ENCODE data around the gene LIPT2. TPM values are rescaled to one million over a fixed set of nuclear protein-coding genes. Genes with fewer than 3 reads are reported as not detected.

Gene LIPT2
- total RNA-seq, 2 donors from 2014 or later: 3.9 to 4.4 TPM

DNA sequence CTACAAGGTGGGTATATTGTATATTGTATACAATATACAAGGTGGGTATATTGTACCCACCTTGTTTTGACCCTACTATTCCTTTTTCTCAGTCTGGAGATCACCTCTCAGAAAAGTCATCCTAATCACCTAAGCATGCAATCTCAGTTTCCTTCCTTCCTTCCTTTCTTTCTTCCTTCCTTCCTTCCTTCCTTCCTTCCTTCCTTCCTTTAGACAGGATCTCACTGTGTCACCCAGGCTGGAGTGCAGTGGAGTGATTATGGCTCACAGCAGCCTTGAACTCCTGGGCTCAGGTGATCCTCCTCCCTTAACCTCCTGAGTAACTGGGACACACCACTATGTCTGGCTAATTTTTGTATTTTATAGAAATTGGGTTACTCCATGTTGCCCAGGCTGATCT is 25.0 kb downstream of the LIPT2 start:
- Histone ChIP-seq H3K27ac (no peak overlapping the region), H3K9me3 (no peaks in the 10 kb centered on the region), H3K36me3 (no peaks in the 10 kb centered on the region), H3K9ac (ENCODE audit: low read depth in 2 of 2, low read length in 2 of 2) (no peak overlapping the region), H3K27me3 (no peaks in the 10 kb centered on the region), H3K4me1 (no peaks in the 10 kb centered on the region), H3K4me3 (no peak overlapping the region)
- TF ChIP-seq, protein P1, sequence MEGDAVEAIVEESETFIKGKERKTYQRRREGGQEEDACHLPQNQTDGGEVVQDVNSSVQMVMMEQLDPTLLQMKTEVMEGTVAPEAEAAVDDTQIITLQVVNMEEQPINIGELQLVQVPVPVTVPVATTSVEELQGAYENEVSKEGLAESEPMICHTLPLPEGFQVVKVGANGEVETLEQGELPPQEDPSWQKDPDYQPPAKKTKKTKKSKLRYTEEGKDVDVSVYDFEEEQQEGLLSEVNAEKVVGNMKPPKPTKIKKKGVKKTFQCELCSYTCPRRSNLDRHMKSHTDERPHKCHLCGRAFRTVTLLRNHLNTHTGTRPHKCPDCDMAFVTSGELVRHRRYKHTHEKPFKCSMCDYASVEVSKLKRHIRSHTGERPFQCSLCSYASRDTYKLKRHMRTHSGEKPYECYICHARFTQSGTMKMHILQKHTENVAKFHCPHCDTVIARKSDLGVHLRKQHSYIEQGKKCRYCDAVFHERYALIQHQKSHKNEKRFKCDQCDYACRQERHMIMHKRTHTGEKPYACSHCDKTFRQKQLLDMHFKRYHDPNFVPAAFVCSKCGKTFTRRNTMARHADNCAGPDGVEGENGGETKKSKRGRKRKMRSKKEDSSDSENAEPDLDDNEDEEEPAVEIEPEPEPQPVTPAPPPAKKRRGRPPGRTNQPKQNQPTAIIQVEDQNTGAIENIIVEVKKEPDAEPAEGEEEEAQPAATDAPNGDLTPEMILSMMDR (IDR thresholded peaks at IDR 0.05): no peak
- intact Hi-C loops (cut with DNase I): no loop called here
- DNase-seq: no peak

DNA sequence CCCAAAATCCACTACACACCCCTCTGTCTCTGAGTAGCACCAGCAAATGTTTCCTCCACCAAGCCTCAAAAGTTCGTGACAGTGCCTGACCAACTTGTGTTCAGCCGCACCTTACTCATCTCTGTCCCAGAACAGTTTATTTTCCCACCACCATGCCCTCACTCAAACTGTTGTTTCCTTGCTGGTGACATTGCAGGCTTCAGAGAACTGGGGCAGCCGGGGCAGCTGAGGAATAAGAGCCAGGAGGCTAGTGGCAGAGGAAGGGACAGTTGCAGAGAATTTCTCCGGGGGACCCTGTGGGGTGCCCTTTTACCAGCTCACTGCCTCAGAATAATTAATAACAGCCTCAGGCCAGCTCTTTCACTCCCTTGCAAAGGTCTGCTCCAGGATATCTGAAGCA is 25.5 kb downstream of the LIPT2 start:
- Histone ChIP-seq H3K9me3 (no peaks in the 10 kb centered on the region), H3K9ac (ENCODE audit: low read depth in 2 of 2, low read length in 2 of 2) (peak overlapping the region in 1 of 2 donors; percentile 68), H3K27me3 (no peaks in the 10 kb centered on the region), H3K27ac (peak overlapping the region; percentile 71), H3K4me3 (no peak overlapping the region), H3K36me3 (no peaks in the 10 kb centered on the region), H3K4me1 (no peaks in the 10 kb centered on the region)
- intact Hi-C loops (cut with DNase I): no loop called here
- TF ChIP-seq, protein P1 (IDR thresholded peaks at IDR 0.05): no peak
- DNase-seq: no peak

DNA sequence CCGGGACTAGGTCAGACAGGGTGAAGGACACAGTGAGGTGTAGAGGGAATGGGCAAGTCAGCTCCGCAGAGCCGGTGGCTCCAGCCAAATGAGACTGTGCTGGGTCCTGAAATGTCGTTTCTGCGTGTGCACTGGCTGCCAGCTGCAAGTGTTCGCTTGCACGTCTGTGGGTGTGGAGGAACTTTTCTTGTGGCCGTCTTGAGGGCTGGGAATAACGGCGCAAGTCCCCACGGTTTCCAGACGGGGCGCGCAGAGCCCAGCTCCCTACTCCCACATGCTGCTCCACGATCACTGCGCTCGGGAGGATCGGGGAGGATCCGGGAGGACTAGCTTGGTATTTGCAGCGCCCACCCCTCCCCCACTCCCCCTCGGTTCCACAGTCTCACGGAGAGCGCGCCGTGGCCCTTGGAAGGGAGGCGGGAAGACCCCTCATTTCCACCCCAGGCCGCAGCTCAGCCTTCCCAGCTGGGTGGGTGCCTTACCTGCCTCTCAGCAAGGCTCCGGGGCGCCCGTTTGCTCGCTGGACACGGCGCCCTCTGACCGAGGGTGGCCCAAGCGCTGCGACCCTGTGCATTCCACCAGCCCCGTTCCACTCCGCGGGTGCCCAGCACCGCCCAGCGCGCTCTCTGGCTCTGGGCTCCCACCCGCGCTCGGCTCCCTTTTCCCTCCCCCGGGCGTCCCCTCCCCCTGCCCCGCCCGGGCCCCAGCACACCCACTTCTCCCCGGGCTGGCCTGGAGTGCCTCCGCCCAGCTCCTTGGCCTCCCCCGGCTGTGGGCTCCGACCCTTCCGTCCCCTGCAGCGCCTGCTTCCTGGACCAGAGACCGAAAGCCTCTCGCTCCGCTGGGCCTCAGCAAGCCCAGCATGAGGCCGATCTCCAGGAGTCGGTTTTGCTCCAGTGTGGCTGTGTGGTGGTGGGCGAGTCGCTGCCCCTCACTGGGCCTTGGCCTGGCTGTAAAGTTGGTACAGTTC is 26.3 kb downstream of the LIPT2 start, which contains the start of gene KCNE3:
Gene KCNE3, minus strand, starts transcription at position 634 of the 970 bp plus-strand sequence. CDS start 9,986 bp downstream, outside the sequence.
- intact Hi-C loops (cut with DNase I): no loop called here
- TF ChIP-seq, protein P1 (IDR thresholded peaks at IDR 0.05): no peak
- H3K9ac ChIP-seq (ENCODE audit: low read depth in 2 of 2, low read length in 2 of 2): peak within 1 kb of the TSS; percentile 68 to 79

DNA sequence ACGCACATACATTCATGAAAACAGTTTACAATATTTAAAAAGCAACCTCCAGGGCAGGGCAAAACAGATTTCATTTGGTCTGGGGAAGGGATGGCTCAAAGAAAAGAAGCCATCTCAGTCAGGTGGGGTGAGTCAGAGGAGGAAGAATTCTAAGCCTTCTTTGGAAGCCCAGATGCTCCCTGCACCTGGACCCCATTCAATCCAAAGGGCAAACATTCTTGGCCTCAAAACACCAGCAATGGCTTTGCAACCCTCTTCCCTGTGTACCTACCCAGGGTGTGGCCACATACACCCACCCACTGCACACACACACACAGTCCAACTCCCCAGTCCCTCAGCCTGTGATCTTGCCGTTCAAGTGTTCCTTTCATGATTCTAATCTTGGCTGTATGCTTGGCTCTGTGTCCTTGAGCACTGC is 28.2 kb downstream of the LIPT2 start:
- TF ChIP-seq, protein P1 (IDR thresholded peaks at IDR 0.05): no peak
- intact Hi-C loops (cut with DNase I): no loop called here
- Histone ChIP-seq H3K4me3 (no peak overlapping the region), H3K27ac (peak overlapping the region; percentile 71), H3K9me3 (no peaks in the 10 kb centered on the region), H3K4me1 (no peaks in the 10 kb centered on the region), H3K36me3 (no peaks in the 10 kb centered on the region), H3K27me3 (no peaks in the 10 kb centered on the region), H3K9ac (ENCODE audit: low read depth in 2 of 2, low read length in 2 of 2) (peak overlapping the region in 1 of 2 donors; percentile 68)
- peak; percentile 88 for DNase-seq

More for the DNA sequence above, 26.3 kb downstream of the LIPT2 start, which contains the start of gene KCNE3:
- Histone ChIP-seq H3K27ac (peak within 1 kb of the TSS; percentile 71), H3K4me1 (no peaks in the 10 kb centered on the region), H3K36me3 (no peaks in the 10 kb centered on the region), H3K4me3 (peak within 1 kb of the TSS; percentile 66), H3K27me3 (no peaks in the 10 kb centered on the region), H3K9me3 (no peaks in the 10 kb centered on the region)
- peak; percentile 77 for DNase-seq

DNA sequence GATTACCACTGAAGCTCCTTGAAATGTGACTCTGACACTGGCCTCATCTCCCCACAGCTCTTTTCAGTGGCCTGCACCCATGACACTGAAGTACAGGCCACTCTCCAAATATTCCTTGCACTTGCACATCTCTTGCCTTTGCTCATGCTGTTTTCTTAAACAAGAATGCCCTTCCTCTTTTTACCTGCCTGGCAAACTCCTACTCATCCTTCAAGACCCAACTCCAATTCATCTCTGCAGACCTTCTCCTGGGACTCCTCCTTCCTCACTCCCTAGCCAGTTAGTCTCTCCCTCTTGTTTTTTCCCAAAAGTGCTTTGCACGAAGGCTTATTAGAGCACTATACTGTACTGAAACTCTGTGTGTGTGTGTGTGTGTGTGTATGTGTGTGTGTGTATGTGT is 28.8 kb downstream of the LIPT2 start:
- no peak overlapping the region for H3K27ac ChIP-seq
- no peaks in the 10 kb centered on the region for H3K9me3 ChIP-seq
- DNase-seq: no peak
- H3K4me1 ChIP-seq: no peaks in the 10 kb centered on the region
- H3K4me3 ChIP-seq: no peak overlapping the region
- no peaks in the 10 kb centered on the region for H3K36me3 ChIP-seq
- H3K27me3 ChIP-seq: no peaks in the 10 kb centered on the region
- TF ChIP-seq, protein P1 (IDR thresholded peaks at IDR 0.05): no peak
- H3K9ac ChIP-seq (ENCODE audit: low read depth in 2 of 2, low read length in 2 of 2): peak overlapping the region in 1 of 2 donors; percentile 42
- intact Hi-C loops (cut with DNase I): no loop called here

Data from colonic mucosa (tissue), 4 donors.